ENCODE measurements around the gene ZBTB47.

- TF ChIP-seq CTCF (IDR thresholded peaks at IDR 0.05 in 2 of 3, conservative IDR thresholded peaks at IDR 0.05 in 1 of 3; ENCODE audit: control insufficient read depth in 2 of 3, extremely low read depth in 1 of 3, insufficient read depth in 1 of 3, low read depth in 3 of 3, low read length in 3 of 3), result no peak
- TF ChIP-seq CUX1 (IDR thresholded peaks at IDR 0.05; ENCODE audit: insufficient replicate concordance, low read depth, low read length), result no peak
- no peak for TF ChIP-seq SPI1 (IDR thresholded peaks at IDR 0.05; ENCODE audit: borderline replicate concordance, insufficient read depth, low read depth, low read length)
- no peak for TF ChIP-seq SP1 (IDR thresholded peaks at IDR 0.05; ENCODE audit: low read depth, low read length)
- TF ChIP-seq GABPA (IDR thresholded peaks at IDR 0.05; ENCODE audit: low read depth), result no peak
- TF ChIP-seq USF1 (IDR thresholded peaks at IDR 0.05; ENCODE audit: borderline replicate concordance, extremely low read length, insufficient read depth, low read depth, low read length), result no peak
- no peak for TF ChIP-seq HDGF (IDR thresholded peaks at IDR 0.05)
- no peak for TF ChIP-seq POLR2AphosphoS2 (IDR thresholded peaks at IDR 0.05; ENCODE audit: low read depth, low read length)
These were observed 33.5 kb downstream of the ZBTB47 start for GRCh38 chr3:42686832-42687650.

Measured in GM12878 (cell line).